NOMO-1 treated with DMSO at 0.1 percent for 48 hours (cell line): ENCODE results near the gene IQCK.
"Not testable (repeated sequence)": the region's sequence is repeated elsewhere in the genome, so short reads cannot be mapped to it uniquely, and the experiment has no call there.

Experiments used
- DNase-seq: peaks from one replicate; lab custom pipeline; 2025; ENCODE audit not compliant: unreplicated experiment; lab: John Stamatoyannopoulos, UW

The IQCK gene

GRCh38 chr16:19716183-19716582 lies 1.9 kb upstream of the IQCK start:
- DNase-seq, result no peak

- DNase-seq, result not testable (repeated sequence)
Observed at GRCh38 chr16:19716728-19717127, 1.3 kb upstream of the IQCK start.

- DNase-seq, result no peak
Observed at GRCh38 chr16:19717314-19717713, 757 bp upstream of the IQCK start.

GRCh38 chr16:19718624-19718965 lies 524 bp downstream of the IQCK start:
- DNase-seq, result no peak

- DNase-seq, result no peak
Observed at GRCh38 chr16:19722269-19722952, 4.3 kb downstream of the IQCK start.

GRCh38 chr16:19722981-19723380 lies 4.9 kb downstream of the IQCK start:
- DNase-seq, result no peak

GRCh38 chr16:19728636-19728965 lies 10.5 kb downstream of the IQCK start:
- no peak for DNase-seq

GRCh38 chr16:19733551-19733950 lies 15.5 kb downstream of the IQCK start:
- DNase-seq, result no peak

GRCh38 chr16:19735074-19735867 lies 17.2 kb downstream of the IQCK start:
- no peak for DNase-seq

- no peak for DNase-seq
Observed at GRCh38 chr16:19737306-19738038, 19.4 kb downstream of the IQCK start.

- no peak for DNase-seq
Observed at GRCh38 chr16:19741354-19741753, 23.3 kb downstream of the IQCK start.

GRCh38 chr16:19743816-19744159 lies 25.7 kb downstream of the IQCK start:
- no peak for DNase-seq

GRCh38 chr16:19744670-19745069 lies 26.6 kb downstream of the IQCK start:
- no peak for DNase-seq

- no peak for DNase-seq
Observed at GRCh38 chr16:19745286-19746010, 27.4 kb downstream of the IQCK start.

GRCh38 chr16:19746561-19746960 lies 28.5 kb downstream of the IQCK start:
- DNase-seq, result no peak

GRCh38 chr16:19748389-19749168 lies 30.5 kb downstream of the IQCK start:
- DNase-seq, result no peak

GRCh38 chr16:19749571-19750080 lies 31.6 kb downstream of the IQCK start:
- DNase-seq, result no peak

- no peak for DNase-seq
Observed at GRCh38 chr16:19751478-19752385, 33.7 kb downstream of the IQCK start.

- DNase-seq, result no peak
Observed at GRCh38 chr16:19753815-19754643, 36.0 kb downstream of the IQCK start.
